Activated CD4-positive, alpha-beta T cell treated with anti-CD3 and anti-CD28 coated beads, Interleukin-2, amount 50 U/mL, for 4 hours (primary cell): Measurements from ENCODE around the gene LPGAT1.

ENCODE experiments used
- DNase-seq, 2 experiments: peaks; one replicate each; pipeline ENCODE4 v3.0.0-alpha.2; 2020

The LPGAT1 gene

GRCh38 chr1:211827051-211827450 is 3.5 kb downstream of the LPGAT1 start:
- no peak for DNase-seq

GRCh38 chr1:211825980-211826379 is 4.6 kb downstream of the LPGAT1 start:
- no peak for DNase-seq

GRCh38 chr1:211822677-211823407 is 7.7 kb downstream of the LPGAT1 start:
- no peak for DNase-seq

GRCh38 chr1:211816586-211816985 is 14.0 kb downstream of the LPGAT1 start:
- no peak for DNase-seq

- DNase-seq = no peak
These were observed 16.2 kb downstream of the LPGAT1 start for GRCh38 chr1:211814313-211814712.

DNA sequence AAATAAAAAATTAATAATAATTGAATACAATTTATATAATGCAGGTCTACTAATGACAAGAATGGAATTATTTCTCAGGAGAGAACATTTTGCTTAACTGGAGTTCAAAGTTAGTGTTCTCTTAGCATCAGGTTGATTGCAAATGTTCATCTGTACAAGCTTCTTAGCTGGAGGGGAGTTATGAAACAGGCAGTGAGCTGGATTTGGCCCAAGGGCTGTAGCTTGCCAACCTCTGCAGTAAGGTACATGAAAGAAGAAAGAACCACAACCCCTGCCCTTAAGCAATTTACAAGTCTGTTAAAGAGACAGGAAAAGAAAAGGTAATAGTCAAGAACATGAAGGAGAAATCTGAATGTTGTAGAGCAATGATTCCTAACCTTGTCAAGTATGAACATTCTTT is 17.0 kb downstream of the LPGAT1 start:
- DNase-seq = no peak

GRCh38 chr1:211812584-211812983 is 18.0 kb downstream of the LPGAT1 start:
- DNase-seq = no peak

- DNase-seq = no peak
These were observed 18.7 kb downstream of the LPGAT1 start for GRCh38 chr1:211811848-211812247.

GRCh38 chr1:211811126-211811525 is 19.4 kb downstream of the LPGAT1 start:
- DNase-seq = no peak

DNA sequence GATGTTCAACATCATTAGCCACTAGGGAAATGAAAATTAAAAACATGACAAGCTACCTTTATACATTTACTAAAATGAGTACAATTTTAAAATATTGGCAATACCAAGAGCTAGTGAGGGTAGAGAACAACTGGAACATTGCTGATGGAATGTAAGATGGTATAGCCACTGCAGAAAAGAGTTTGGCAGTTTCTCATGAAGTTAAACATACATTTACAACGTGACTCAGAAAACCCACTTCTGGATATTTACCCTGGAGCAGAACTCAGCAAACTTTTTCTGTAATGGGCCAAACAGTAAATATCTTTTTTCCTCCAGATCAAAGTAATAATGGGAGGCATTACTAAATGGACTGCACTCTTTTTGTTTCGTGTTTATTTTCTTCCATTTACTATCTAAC is 22.1 kb downstream of the LPGAT1 start:
- DNase-seq = no peak

- DNase-seq = no peak
These were observed 25.6 kb downstream of the LPGAT1 start for GRCh38 chr1:211804915-211805314.

- DNase-seq = no peak
These were observed 29.5 kb downstream of the LPGAT1 start for GRCh38 chr1:211800925-211801607.

DNA sequence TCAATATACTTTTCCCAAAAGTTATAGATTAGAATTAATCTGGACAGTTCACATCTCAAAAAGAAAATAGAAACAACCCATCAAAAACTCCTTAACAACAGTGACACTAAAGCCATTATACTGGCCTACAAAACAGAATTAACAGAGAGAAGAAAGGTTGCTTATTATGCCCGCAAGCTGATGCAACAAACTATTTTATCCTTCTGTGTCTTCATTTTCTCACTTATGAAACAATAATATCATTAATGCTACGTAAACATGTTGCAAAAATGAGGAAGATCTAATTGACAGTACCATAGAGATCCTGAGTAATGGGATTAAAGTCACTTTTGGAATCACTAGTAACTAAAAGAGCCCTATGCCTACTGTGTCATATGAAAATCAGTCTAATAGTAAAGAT is 32.6 kb downstream of the LPGAT1 start:
- no peak for DNase-seq

- no peak for DNase-seq
These were observed 38.6 kb downstream of the LPGAT1 start for GRCh38 chr1:211791979-211792378.

DNA sequence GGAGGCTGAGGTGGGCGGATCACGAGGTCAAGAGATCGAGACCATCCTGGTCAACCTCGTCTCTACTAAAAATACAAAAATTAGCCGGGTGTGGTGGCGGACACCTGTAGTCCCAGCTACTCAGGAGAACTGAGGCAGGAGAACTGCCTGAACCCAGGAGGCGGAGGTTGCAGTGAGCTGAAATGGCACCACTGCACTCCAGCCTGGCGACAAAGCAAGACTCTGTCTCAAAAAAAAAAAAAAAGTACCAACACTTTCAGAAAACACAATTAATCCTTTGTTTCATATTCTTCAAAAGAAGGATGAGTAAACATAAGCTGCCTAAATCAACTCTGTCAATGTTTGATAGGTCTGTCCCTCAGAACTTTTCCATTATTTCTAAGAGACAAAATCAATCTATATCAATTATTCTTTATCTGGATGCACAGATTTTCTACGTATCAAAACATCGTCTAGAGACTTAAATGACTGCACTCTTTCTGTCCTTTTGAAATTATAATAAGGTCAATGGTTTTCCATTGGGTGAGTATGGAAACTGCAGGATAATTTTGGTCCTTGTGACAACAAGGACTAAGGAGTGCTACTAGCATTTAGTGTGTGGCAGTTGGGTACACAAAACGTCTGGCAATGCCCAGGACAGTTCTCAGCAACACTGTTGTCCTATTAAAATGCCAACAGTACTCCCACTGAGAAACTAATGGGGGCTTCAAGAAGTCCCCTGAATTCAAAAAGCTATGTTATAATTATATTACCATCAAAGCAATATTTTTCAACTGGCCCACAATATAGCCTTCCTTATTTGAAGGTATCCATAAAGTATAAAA is 40.7 kb downstream of the LPGAT1 start:
- no peak for DNase-seq

GRCh38 chr1:211788626-211789025 is 41.9 kb downstream of the LPGAT1 start:
- no peak for DNase-seq

DNA sequence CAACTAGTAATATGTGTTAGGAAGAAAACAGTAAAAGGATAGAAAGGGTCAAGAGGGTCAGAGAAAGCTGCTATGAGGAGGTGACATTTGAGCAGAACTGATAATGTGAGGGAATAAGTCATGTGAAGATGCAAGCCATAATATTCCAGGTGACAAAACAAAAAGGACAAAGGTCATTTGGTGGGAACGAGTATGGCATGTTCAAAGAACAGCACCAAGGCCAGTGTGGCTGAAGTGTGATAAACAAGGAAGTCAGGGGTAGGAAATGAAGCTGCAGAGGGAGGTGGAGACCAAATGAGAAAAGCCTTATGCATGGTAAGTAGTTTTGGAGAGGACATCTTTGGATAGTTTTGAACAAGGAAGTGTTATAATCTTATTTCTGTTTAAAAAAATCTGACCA is 46.7 kb downstream of the LPGAT1 start:
- no peak for DNase-seq

DNA sequence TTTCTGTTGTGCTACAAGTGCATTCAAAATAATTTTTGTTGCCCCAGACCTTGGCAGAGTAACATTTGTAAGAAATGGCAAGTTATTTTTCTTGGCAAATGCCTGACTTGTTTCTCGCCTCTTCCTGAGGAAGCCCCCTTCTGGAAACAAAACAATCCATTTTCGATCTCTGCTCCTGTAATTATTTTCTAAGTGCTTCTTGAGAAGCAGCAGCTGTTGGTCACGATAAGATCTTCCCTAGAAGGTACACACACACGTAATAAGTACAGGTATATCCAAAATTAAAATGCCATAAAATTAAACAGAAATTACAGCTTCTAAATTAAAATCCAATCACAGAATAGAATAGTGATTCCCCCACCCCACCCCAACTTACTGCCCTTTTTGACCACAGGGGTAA is 47.3 kb downstream of the LPGAT1 start:
- DNase-seq = no peak

- no peak for DNase-seq
These were observed 49.3 kb downstream of the LPGAT1 start for GRCh38 chr1:211781260-211781659.

DNA sequence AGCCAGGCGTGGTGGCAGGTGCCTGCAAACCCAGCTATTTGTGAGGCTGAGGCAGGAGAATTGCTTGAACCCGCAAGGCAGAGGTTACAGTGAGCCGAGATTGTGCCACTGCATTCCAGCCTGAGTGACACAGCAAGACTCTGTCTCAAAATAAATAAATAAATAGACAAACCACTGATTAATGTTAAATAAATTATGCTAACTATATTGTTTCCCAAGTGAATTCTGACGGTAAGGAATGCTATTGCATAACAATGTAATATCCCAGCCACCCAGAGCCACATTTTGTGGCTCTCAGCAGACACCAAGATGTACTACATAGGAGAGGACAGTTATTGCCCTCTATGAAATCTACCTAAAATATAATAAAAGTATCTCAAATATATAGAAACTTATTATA is 55.4 kb downstream of the LPGAT1 start:
- DNase-seq = no peak

- no peak for DNase-seq
These were observed 65.9 kb downstream of the LPGAT1 start for GRCh38 chr1:211764701-211765100.

DNA sequence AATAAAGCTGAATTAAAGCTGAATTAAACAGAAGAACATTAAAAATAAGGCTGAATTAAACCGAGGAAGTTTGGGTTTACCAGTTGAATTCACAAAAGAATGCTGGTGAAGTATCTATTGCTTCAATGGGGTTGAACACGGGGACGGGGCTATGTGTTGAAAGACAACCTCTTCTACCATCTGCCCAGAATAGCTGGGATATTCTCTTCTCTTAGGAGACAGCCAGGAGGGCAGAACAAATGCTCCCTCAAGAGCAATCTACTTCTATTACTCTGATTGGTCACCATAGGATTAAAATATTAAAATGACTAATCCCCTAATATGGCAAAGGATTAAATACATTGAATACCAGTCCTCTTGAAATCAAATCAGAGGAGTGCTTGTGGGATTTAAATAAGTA is 68.4 kb downstream of the LPGAT1 start:
- DNase-seq = no peak

GRCh38 chr1:211761400-211761799 is 69.2 kb downstream of the LPGAT1 start:
- no peak for DNase-seq

DNA sequence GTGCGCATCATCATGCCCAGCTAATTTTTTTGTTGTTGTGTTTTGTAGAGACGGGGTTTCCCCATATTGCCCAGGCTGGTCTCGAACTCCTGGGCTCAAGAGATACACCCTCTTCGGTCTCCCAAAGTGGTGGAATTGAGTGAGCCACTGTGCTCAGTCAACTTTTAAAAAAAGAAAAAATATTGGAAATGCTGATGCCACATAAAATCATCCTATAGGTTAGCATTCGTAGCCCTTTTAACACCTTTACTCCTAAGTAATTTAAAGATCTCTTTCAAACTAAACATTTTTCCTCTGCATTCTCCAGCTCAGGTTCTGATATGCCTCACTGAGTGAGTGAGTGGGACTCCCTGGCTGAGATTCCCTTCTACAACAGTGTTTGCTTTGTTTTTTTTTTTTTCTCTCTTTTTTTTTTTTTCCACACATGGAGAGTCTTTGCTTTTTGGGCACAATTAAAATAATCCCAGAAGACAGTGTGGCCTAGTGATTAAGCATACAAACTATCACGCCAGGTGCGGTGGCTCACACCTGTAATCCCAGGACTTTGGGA is 74.0 kb downstream of the LPGAT1 start:
- DNase-seq = no peak
